Uterus (tissue), 4 donors: Measurements from ENCODE around the gene XYLB. TPM values are rescaled to one million over a fixed set of nuclear protein-coding genes. Genes with fewer than 3 reads are reported as not detected.

Experiments
- DNase-seq, 2 donors: peaks; one replicate each; pipeline ENCODE4 v3.0.0-alpha.2; 2019 to 2020
- H3K27ac ChIP-seq, 2 donors: fragments of 200-600 bp; sonication (generic); 1 replicate in 1 of 2; 2 replicates in 1 of 2; pipeline ENCODE4 v1.5.1; 2016 to 2018
- H3K27me3 ChIP-seq, 2 donors: fragments of 200-600 bp; sonication (generic); one replicate each; pipeline ENCODE4 v1.5.1; 2018 to 2019; ENCODE audit warnings: control low read depth in 1 of 2
- H3K36me3 ChIP-seq, 2 donors: fragments of 200-600 bp; sonication (generic); one replicate each; pipeline ENCODE4 v1.5.1; 2019; ENCODE audit warnings: control low read depth in 1 of 2
- H3K4me1 ChIP-seq, 2 donors: fragments of 200-600 bp; sonication (generic); one replicate each; pipeline ENCODE4 v1.5.1; 2018 to 2019; ENCODE audit warnings: control low read depth in 1 of 2
- H3K4me3 ChIP-seq, 2 donors: fragments of 200-600 bp; sonication (generic); 1 replicate in 1 of 2; 2 replicates in 1 of 2; pipeline ENCODE4 v1.5.1; 2018 to 2019; ENCODE audit warnings: mild to moderate bottlenecking in 1 of 2
- H3K9me3 ChIP-seq, 2 donors: fragments of 200-600 bp; sonication (generic); one replicate each; pipeline ENCODE4 v1.5.1; 2019; ENCODE audit warnings: control low read depth in 1 of 2
- CTCF ChIP-seq, 4 experiments: fragments of 200-600 bp in 2 of 4; fragments of 450-650 bp in 2 of 4; sonication (generic) in 2 of 4; IDR thresholded peaks; one replicate each; pipeline ENCODE4 v1.5.1; 2016 to 2019; ENCODE audit warnings: antibody characterized with exemption in 4 of 4, mild to moderate bottlenecking in 2 of 4, moderate library complexity in 1 of 4
- POLR2A ChIP-seq, 2 donors: fragments of 450-650 bp; IDR thresholded peaks; one replicate each; pipeline ENCODE4 v1.6.1; 2016; ENCODE audit warnings: antibody characterized with exemption in 2 of 2, mild to moderate bottlenecking in 1 of 2, moderate library complexity in 1 of 2
- intact Hi-C: fragments of 100-400 bp; cut with DNase I; formaldehyde crosslinking; loops from one replicate; pipeline ENCODE4 v1.15.1; 2023; ENCODE audit warnings: low total_unique reads
- total RNA-seq, 4 donors: library from RNA; depleted of rRNA in 3 of 4; stranded (reverse); fragments of >200 nt in 3 of 4; gene quantifications; one replicate each; pipeline versions ENCODE4 v1.1.0 to v1.2.4, GENCODE V29; 2014 to 2023
- donor health status: DM: yes; HTN: yes; CAD: no.

The XYLB gene
- total RNA-seq, 4 donors from 2014 or later = 0.26 to 12.7 (median 6.5) TPM

DNA sequence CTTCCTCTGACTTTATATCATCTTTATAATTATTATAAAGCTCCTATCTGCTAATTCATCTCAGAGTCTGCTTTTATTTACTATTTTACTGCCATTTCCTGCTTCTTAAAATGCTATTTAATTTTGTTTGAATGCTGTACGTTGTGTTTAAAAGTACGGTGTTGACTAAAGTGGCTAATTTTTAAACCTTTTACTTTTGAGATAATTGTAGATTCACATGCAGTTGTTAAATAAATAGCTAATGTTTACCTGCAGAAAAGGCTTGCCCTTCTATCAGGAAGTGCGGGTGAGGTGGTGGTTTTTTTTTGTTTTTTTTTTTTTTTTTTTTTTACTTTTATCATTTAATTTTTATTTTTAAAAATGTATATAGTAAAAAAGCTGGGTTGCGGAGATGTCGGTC lies 41.3 kb downstream of the XYLB start:
- intact Hi-C loops = no loop called here

GRCh38 chr3:38392604-38393163 lies 46.1 kb downstream of the XYLB start:
- intact Hi-C loops = no loop called here
- H3K4me1 ChIP-seq = no peaks in the 10 kb centered on the region
- H3K4me3 ChIP-seq = no peak overlapping the region
- H3K27me3 ChIP-seq = no peaks in the 10 kb centered on the region
- H3K9me3 ChIP-seq = peaks cover 0 to 2% of the 10 kb centered on the region in 2 donors
- H3K36me3 ChIP-seq = no peaks in the 10 kb centered on the region
- H3K27ac ChIP-seq = no peak overlapping the region
- TF ChIP-seq POLR2A (IDR thresholded peaks at IDR 0.05) (no peak), CTCF (IDR thresholded peaks at IDR 0.05) (no peak)
- DNase-seq = no peak

More for the DNA sequence above, 41.3 kb downstream of the XYLB start:
- no peak overlapping the region for H3K4me3 ChIP-seq
- H3K27ac ChIP-seq = no peak overlapping the region
- no peaks in the 10 kb centered on the region for H3K4me1 ChIP-seq
- peaks cover 0 to 16% of the 10 kb centered on the region in 2 donors for H3K9me3 ChIP-seq
- DNase-seq = no peak
- TF ChIP-seq POLR2A (IDR thresholded peaks at IDR 0.05) = no peak
- no peak for TF ChIP-seq CTCF (IDR thresholded peaks at IDR 0.05)
- no peaks in the 10 kb centered on the region for H3K36me3 ChIP-seq
- no peaks in the 10 kb centered on the region for H3K27me3 ChIP-seq

DNA sequence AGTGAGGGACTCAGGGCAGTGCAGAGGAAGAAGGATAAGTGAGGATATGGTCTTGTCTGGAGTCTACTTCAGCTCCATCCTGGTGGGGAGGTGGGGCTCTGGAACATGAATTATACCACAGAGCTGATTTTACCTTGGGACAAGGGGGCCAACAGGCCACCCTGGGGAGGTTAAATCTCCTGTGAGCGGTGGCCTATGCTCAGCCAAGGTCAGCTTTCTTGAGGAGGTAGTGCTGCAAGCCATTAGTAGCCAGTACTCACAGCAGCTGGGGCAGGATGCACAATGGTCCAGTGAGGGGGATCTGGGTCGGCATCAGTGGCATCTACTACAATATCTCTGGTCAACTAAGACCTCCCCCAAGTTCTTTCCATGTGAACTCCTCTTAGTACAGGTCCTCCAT lies 49.7 kb downstream of the XYLB start:
- Histone ChIP-seq H3K4me3 (no peak overlapping the region), H3K4me1 (no peaks in the 10 kb centered on the region), H3K36me3 (no peaks in the 10 kb centered on the region), H3K27me3 (no peaks in the 10 kb centered on the region), H3K9me3 (no peaks in the 10 kb centered on the region), H3K27ac (no peak overlapping the region)
- TF ChIP-seq CTCF (IDR thresholded peaks at IDR 0.05) (no peak), POLR2A (IDR thresholded peaks at IDR 0.05) (no peak)
- intact Hi-C loops = no loop called here
- no peak for DNase-seq

DNA sequence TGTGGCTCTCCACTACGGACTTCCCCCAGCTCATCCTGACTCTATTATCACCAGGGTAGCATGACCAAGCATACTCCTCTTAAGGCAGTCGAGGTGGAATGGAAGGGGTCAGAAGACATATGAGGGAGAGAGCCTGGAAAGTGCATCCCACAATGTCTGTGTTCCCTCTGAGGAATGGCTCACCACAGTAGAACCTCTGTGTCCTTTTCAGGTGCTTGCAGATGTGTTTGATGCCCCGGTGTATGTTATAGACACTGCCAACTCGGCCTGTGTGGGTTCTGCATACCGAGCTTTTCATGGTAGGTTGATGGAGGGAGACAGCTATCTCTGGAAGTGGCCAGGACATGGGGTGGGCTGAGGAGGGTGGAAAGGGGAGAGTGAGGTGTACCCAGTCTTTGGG lies 50.3 kb downstream of the XYLB start:
- H3K9me3 ChIP-seq = no peaks in the 10 kb centered on the region
- H3K4me3 ChIP-seq = no peak overlapping the region
- H3K4me1 ChIP-seq = no peaks in the 10 kb centered on the region
- no peaks in the 10 kb centered on the region for H3K36me3 ChIP-seq
- no peak overlapping the region for H3K27ac ChIP-seq
- TF ChIP-seq CTCF (IDR thresholded peaks at IDR 0.05) (no peak), POLR2A (IDR thresholded peaks at IDR 0.05) (no peak)
- intact Hi-C loops = no loop called here
- no peak for DNase-seq
- no peaks in the 10 kb centered on the region for H3K27me3 ChIP-seq

GRCh38 chr3:38397320-38397719 lies 50.7 kb downstream of the XYLB start:
- no peaks in the 10 kb centered on the region for H3K36me3 ChIP-seq

More at GRCh38 chr3:38397320-38397719, 50.7 kb downstream of the XYLB start:
- Histone ChIP-seq H3K27ac (no peak overlapping the region), H3K4me3 (no peak overlapping the region), H3K4me1 (no peaks in the 10 kb centered on the region), H3K9me3 (no peaks in the 10 kb centered on the region), H3K27me3 (no peaks in the 10 kb centered on the region)
- DNase-seq = no peak
- intact Hi-C loops = no loop called here
- TF ChIP-seq POLR2A (IDR thresholded peaks at IDR 0.05) (no peak), CTCF (IDR thresholded peaks at IDR 0.05) (no peak)
